Activated CD8-positive, alpha-beta memory T cell treated with anti-CD3 and anti-CD28 coated beads, Interleukin-2, amount 50 U/mL, for 24 hours (primary cell): ENCODE measurements around the gene RETREG2.
"Not testable (repeated sequence)": the region's sequence is repeated elsewhere in the genome, so short reads cannot be mapped to it uniquely, and the experiment has no call there.

Experiments used
- DNase-seq: peaks from one replicate; pipeline ENCODE4 v3.0.0-alpha.2; 2020; ENCODE audit errors: extremely low read depth

RETREG2 gene

DNA sequence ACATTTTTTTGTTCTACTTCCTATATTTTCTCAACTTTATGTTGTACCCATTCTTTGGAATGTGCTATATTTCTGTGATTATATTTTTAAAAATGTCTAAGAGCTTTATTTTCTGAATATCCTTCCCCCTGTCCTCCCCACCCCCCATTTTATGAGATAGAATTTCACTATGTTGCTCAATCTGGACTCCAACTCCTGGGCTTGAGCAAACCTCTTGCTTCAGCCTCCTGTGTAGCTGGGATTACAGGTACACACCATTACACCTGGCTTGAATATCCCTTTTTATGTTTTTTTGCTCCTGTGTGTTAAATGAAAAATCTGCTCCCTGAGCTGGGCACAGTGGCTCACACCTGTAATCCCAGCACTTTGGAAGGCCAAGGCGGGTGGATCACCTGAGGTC lies 19.3 kb downstream of the RETREG2 start:
- no peak for DNase-seq

DNA sequence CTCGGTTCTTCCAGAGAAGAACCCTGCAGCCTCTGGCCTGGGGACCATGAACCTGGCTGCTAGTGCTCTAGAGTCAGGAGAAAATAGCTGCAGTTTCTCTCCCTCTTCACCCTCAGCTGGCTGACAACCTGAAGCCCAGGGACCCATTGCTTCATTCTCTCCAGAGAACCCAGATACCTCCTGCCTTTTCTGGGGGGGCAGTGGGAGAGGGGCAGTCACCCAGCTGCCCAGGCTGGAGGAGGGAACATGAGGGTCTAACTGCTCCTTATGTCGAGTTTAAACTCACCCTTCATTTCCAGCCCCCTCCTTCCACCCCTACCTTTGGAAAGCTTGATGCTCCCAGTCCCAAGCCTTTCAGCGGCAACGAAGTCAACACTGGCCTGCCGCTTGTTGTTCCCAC lies 20.9 kb downstream of the RETREG2 start:
- no peak for DNase-seq

DNA sequence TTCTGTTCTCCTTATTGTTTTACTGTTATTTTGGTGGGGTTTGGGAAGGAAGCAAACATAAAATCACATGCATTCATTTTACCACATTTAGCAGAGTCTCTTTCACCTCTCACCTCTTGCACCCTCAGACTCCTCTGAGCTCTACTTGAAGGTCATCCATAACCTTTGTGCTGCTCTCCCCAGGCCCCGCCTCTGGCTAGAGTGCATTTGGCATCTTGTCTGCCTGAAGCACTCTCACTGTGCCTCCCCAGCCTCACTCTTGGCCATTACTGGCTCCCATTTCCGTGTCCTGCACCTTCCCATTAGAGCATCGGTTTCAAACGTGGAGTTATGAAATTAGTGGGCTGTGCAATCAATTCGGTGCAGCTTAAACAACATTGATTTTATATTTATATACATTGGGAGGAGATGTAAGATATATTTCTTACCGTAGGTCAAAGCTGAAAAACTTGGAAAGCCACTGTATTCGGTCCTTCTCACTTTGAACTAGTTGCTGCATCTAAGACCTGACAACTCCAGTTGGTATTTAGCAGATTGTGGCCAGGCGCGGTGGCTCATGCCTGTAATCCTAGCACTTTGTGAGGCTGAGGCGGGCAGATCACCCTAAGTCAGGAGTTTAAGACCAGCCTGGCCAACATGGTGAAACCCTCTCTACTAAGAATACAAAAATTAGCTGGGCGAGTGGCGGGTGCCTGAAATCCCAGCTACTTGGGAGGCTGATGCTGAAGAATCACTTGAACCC lies 21.6 kb downstream of the RETREG2 start:
- no peak for DNase-seq

DNA sequence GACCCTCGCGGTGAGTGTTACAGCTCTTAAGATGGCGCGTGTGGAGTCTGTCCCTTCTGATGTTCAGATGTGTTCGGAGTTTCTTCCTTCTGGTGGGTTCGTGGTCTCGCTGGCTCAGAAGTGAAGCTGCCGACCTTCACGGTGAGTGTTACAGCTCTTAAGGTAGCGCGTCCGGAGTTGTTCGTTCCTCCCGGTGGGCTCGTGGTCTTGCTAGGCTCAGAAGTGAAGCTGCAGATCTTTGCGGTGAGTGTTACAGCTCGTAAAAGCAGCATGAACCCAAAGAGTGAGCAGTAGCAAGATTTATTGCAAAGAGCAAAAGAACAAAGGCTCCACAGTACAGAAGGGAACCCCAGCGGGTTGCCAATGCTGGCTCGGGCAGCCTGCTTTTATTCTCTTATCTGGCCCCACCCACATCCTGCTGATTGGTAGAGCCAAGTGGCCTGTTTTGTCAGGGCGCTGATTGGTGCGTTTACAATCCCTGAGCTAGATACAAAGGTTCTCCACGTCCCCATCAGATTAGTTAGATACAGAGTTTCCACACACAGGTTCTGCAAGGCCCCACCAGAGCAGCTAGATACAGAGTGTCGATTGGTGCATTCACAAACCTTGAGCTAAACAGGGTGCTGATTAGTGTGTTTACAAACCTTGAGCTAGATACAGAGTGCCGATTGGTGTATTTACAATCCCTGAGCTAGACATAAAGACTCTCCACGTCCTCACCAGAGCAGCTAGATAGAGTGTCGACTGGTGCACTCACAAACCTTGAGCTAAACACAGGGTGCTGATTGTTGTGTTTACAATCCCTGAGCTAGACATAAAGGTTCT lies 22.6 kb downstream of the RETREG2 start:
- DNase-seq: not testable (repeated sequence)

DNA sequence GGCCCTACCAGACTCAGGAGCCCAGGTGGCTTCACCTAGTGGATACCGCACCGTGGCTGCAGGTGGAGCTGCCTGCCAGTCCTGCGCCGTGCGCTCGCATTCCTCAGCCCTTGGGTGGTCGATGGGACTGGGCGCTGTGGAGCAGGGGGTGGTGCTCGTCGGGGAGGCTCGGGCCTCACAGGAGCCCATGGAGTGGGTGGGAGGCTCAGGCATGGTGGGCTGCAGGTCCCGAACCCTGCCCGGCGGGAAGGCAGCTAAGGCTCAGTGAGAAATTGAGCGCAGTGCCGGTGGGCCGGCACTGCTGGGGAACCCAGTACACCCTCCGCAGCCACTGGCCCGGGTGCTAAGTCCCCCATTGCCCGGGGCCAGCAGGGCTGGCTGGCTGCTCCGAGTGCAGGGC lies 23.3 kb downstream of the RETREG2 start:
- not testable (repeated sequence) for DNase-seq

DNA sequence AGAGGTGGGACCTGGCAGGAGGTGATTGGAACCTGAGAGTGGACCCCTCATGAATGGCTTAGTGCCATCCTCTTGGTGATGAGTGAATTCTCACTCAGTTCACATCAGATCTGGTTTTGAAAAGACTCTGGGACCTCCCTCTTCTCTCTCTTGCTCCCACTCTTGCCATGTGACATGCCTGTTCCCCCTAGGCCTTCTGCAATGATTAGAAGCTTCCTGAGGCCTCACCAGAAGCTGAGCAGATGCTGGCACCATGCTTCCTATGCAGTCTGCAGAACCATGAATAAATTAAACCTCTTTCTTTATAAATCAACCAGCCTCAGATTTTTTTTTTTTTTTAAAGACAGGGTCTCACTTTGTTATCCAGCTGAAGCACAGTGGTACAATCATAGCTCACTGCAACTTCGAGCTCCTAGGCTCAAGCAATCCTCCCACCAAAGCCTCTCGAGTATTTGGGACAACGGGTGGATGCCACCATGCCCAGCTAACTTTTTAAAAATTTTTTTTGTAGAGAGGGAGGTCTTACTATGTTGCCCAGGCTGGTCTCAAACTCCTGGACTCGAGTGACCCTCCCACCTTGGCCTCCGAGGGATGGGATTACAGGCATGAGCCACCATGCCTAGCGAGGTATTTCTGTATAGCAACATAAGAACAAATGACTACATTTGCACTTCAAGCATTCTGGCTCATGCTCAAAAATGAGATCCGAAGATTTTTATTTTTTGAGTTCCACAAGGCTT lies 26.5 kb downstream of the RETREG2 start:
- DNase-seq: no peak

DNA sequence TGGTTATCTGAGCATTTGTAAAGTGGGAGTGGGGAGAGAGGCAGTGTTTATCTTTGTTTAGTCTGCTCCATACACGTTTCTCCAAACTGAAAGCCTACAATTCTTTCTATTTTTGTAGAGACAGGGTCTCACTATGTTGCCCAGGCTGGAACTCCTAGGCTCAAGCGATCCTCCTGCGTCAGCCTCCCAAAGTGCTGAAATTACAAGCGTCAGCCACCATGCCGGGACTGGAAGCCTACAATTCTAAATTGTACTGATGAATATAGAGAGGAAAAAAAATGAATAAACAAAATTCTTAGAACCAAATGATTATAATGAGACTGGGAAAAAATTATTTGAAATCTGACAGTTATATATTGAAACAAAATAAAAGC lies 27.1 kb downstream of the RETREG2 start:
- DNase-seq: no peak

DNA sequence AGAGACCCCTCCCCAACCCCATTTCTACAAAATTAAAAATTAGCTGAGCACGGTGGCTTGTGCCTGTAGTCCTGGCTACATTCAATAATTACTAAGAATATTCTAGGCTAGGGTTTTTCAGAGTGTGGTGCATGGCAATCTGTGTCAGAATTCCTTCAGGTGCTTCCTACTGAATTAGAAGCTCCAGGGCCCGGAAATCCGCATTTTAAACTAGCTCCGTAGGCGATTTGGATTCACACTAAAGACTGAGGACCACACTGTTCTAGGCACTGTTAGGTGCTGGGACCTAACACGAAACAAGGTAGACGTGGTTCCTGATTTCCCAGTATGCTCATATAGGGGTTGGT lies 27.9 kb downstream of the RETREG2 start:
- DNase-seq: no peak

DNA sequence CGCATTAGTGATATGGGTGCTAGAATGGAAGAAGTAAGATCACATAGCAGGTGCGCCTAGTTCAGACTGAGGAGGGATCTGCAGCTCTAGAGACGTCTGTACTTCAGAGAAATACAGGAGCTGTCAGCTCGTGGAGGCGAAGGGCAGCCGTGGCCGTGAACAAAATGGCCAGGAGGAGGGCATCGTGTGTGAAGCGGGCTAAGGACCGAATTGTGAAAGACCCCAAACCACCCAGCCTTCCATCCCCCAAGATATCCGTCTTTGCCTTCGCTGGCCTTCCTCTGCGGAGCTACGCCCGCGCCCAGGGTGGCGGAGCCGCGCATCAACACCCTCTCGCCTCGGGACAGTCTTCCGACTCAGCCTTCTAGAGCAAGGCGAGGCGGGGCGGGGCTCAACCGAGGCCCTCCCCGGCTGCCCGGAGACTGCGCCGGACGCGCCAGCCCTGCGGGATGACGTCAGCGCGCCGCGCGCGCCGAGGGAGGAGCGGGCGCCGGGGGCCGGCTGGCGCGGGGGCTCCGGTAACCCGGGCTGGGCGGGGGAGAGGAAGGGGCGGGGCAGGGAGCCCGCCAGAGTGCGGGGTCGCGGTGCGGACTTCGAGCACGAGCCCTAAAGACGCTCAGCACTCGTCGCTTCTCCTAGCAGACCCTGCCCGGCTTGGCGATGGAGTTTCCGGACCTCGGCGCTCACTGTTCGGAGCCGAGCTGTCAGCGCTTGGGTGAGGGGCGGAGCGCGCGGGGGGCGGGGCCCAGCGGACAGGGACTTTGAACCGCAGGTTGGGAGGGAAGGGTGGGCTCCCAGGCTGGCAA lies 28.5 kb downstream of the RETREG2 start, which contains the start of gene ZFAND2B:
Gene ZFAND2B, plus strand, starts transcription at position 455 of the 806 bp plus-strand sequence. Its CDS starts 206 bp downstream, at position 661.
- DNase-seq: peak; percentile 75

DNA sequence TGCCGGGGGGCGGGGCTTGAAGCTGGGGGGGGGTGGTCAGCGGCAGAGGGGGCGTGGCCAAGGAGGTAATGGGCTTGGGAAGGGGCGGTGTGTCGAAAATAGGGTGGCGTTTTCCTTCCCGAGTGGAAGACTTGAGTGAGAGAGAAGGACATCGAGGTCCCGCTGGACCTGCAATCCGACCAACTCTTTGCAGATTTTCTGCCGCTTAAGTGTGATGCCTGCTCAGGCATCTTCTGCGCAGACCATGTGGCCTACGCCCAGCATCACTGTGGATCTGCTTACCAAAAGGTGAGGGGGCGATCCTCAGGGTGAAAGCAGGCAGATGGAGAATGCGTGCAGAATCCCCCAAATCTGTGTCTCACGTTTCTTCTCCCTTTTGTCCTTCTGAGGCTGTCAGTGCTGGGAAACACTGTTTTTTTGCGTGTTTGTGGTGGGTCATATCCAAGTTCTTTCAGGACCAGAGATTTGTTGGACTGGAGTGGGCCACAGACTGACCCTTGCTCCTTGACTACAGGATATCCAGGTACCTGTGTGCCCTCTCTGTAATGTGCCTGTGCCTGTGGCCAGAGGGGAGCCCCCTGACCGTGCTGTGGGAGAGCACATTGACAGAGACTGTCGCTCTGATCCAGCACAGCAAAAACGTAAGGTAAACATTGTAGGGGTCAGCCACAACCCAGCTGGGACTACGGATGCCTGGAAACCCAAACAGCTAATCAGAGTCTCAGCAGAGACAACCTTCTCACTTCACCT lies 29.2 kb downstream of the RETREG2 start:
- no peak for DNase-seq

DNA sequence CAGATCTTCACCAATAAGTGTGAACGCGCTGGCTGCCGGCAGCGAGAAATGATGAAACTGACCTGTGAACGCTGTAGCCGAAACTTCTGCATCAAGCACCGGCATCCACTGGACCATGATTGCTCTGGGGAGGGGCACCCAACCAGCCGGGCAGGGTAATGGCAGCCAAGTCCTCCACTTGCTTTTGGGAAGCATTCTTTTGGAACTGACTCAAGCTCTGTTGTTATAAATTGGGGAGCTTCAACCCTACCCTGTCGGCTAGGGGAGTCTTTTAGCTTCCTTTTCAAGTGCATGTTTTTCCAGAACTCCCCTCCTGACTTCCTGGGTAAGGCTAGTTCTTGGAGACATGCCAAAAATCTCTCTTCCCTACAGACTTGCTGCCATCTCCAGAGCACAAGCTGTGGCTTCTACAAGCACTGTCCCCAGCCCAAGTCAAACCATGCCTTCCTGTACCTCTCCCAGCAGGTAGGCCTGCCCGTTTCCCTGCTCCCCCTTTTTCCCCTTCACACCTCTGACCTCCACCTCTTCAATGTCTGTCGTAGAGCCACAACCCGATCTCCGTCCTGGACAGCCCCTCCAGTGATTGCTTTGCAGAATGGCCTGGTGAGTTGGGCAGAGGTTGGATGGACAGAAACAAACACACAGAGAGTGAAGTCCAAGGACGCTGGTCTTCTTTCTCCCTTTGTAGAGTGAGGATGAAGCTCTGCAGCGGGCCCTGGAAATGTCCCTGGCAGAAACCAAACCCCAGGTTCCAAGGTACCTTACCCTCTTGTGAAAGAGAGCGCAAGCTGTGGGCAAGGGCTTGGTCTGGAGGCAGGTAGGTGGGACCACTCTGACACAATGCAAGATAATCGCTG lies 30.0 kb downstream of the RETREG2 start:
- no peak for DNase-seq

DNA sequence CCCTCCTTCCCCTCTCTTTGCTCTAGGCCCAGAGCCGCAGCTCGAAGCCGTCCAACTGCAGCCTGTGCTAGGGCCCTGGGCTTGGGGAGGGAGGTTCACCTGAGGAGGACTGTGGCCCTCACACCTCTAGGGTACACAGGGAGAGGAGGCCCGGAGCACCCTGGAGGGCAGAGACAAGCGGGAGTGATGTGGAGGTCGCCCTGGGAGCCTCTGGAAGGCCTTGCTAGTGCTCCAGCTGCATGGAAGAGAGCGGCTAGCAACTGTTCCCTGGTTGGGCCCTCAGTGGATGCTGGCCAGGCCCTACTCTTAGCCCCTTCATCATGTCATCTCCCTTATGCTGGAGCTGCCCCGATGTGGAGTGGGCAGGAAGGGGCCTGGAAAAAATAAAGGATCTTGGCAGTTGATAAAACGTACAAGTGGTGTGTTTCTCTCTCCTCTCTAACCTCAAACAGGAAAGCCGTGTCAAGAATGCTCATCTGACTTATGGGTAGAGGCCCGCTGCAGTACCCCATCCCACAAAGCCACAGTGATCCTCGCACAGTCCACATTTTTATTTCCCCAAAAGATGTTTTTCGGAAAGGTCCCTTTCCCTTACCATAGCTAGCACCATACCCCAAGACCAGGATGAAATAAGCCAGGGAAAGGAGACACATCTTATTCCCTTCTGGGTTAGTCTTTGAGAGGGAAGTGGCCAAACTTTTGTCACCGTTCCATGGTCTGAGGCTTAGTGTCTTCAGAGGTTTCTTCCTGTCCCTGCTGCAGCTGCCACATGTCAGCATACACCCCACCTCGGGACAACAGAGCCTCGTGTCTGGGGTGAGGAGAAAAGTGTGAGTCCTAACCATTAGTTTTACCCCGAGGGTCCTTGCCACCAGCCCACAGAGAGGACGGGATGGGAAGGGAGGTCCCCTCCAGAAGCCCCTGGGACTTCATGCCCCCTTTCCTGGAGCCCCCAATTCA lies 31.4 kb downstream of the RETREG2 start:
- no peak for DNase-seq

DNA sequence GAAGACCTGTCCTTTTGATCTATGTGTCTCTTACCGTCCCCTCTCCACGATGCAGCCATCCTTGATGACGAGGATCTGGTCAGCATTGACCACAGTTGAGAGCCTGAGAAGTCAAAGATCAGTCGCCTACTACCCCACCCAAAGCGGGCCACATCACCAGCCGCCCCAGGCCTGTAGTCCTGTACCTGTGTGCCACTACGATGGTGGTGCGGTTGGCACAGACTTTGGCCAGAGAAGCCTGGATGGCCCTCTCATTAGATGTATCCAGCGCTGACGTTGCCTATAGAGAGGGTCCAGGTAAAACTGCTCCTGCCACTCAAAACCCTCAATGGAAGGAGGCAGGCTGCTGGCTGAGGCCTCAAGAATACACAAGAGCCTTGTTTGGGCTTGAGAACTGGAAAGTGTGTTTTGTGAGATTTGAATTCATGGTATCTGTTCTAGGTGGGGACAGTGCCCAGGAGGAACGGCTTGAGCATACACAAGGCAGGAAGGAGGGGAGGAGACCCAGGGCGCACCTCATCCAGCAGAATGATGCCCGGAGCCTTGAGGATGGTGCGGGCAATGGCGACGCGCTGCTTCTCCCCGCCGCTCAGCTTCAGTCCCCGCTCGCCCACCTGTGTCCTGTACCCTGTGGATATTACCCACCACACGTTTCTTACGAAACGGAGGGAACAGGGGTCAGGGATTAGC lies 32.3 kb downstream of the RETREG2 start:
- DNase-seq: no peak

DNA sequence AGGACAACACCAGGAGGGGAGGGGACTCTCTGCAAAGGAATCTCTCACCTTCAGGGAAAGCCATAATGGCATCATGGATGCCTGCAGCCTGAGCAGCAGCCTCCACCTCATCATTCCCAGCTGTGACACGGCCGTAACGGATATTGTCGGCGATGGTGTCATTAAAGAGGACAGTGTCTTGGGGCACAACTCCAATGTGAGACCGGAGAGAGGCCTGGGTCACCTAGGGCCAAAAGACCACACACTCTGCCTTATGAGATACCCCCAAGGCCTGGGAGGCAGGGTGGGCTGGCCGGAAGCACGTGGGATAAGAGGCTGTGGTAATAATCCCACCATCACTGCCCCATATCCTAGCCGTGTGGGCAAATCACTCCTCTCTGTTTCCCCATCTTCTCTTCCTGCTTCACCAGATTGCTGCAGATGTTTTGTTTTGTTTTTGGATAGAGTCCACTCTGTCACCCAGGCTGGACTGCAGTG lies 32.8 kb downstream of the RETREG2 start:
- DNase-seq: no peak

DNA sequence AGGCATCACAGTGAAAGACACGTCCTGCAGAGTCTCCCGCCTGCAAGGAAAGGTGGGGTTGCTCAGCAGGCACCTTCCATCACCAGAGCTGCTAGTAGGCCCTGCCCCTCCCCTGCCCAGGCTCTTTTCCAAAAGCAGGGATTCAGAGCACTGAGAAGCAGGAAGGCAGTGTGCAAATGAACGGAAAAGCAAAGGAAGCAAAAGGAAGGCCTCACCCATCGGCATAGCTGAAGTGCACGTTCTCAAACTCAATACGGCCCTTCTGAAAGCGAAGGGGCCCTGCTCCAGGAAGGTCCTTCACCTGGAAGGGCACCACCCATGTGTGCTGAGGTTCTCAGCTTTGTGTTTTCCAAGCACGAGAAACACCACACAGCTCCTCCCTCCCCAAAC lies 34.9 kb downstream of the RETREG2 start:
- DNase-seq: no peak

DNA sequence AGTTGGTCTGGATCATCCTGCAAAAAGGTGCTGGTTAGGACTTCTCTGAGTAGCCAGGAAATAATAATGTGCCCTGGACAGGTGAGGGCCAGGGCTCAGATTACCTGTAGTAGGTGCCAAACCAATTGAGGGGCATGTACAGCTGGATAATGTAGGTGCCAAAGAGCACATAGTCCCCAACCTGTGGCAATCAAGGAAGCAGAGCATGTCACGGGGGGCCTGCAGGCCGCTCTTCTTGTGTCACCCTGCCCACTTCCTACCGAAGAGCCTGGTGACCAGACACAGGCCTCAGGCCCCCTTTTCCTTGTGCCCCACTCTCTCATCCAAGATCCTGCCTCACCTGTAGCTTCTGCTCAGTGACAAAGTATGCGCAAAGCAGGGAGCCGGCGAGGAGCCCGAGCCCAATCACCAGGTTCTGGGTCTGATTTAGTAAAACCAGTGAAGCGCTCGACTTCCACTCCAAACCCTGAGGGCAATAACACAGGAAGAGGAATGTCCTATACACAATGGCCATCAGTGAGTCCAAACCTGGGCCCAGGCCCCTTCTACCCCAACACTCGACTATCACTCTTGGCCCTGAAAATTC lies 35.5 kb downstream of the RETREG2 start:
- DNase-seq: no peak

DNA sequence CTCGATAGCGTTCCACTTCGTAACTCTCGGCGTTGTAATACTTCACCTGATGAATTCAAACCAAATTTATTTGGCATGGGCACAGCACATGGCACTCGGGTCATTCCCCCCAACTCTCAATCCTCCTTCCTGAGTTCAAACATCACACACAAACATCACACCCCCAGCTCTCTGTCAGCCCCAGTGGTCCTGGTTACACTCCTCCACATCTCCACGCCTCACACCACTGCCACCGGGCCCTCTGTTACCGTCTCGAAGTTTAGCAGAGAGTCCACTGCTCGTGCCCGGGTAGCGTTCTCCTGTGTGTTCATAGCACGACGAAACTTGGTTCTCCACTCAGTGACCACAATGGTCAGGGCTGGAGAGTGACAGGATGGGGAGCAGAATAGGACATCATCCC lies 36.1 kb downstream of the RETREG2 start:
- no peak for DNase-seq

DNA sequence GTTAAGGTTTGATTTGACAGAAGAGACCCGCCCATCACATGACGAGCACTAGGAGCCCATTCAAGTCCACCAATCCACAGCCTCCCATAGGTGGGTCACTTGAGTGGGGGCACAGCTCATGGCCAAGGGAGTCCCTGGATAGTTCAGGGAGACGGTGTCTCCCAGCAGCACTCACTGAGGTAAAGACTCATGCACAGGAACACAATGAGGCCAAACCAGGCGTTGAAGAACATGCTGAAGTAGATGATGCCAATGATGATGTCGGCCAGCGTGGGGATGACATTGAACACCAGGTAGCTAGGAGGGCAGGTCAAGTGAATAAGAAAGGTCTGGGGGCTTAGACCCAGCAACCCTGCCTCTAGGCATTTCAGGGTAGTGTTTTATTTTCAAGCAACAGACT lies 36.7 kb downstream of the RETREG2 start:
- no peak for DNase-seq
